CD4-positive, alpha-beta T cell (primary cell): Measurements from ENCODE around the gene OAT. TPM values are rescaled to one million over a fixed set of nuclear protein-coding genes. Genes with fewer than 3 reads are reported as not detected.

Experiments
- ATAC-seq: fragments of 200-7000 bp; cut with Tn5 transposase; one replicate; pipeline ENCODE4 v1.10.0; 2022; ENCODE audit warnings: mild to moderate bottlenecking; ENCODE audit not compliant: poor library complexity
- CTCF ChIA-PET: fragments of 350-600 bp; sonication (Branson Sonifier 250); formaldehyde crosslinking; loops from one replicate; lab custom pipeline; 2021; ENCODE audit warnings: antibody characterized with exemption, inconsistent platforms; lab: Charles Lee
- POLR2A ChIA-PET: fragments of 350-600 bp; sonication (Branson Sonifier 250); formaldehyde crosslinking; loops from one replicate; lab custom pipeline; 2021; ENCODE audit warnings: antibody characterized with exemption, inconsistent platforms; lab: Charles Lee
- DNase-seq, 14 experiments: peaks; one replicate each; pipeline ENCODE4 v3.0.0-alpha.2; 2013 to 2020; ENCODE audit warnings: mixed read lengths in 2 of 14
- H3K27ac ChIP-seq, 2 donors: one replicate each; pipeline versions ENCODE4 v1.5.1 to v1.7.0; 2013; ENCODE audit warnings: low read length in 2 of 2, low read depth in 1 of 2, mild to moderate bottlenecking in 1 of 2
- H3K27me3 ChIP-seq, 2 experiments: 1 replicate in 1 of 2; 2 replicates in 1 of 2; pipeline versions ENCODE4 v1.6.1 to v1.7.0; 2013; ENCODE audit warnings: low read length in 2 of 2, control low read depth in 1 of 2, mild to moderate bottlenecking in 1 of 2, moderate library complexity in 1 of 2; ENCODE audit not compliant: insufficient read depth in 2 of 2, control insufficient read depth in 1 of 2
- H3K36me3 ChIP-seq: one replicate; pipeline ENCODE4 v1.6.1; 2013; ENCODE audit warnings: low read length, control low read depth; ENCODE audit not compliant: insufficient read depth
- H3K4me1 ChIP-seq: one replicate; pipeline ENCODE4 v1.6.1; 2013; ENCODE audit warnings: low read length, control low read depth; ENCODE audit not compliant: insufficient read depth
- H3K4me3 ChIP-seq: one replicate; pipeline ENCODE4 v1.5.1; 2013; ENCODE audit warnings: mild to moderate bottlenecking, low read length, moderate library complexity
- H3K9me3 ChIP-seq, 2 experiments: 1 replicate in 1 of 2; 2 replicates in 1 of 2; pipeline versions ENCODE4 v1.6.1 to v1.7.0; 2013; ENCODE audit warnings: low read length in 2 of 2, mild to moderate bottlenecking in 2 of 2, control low read depth in 1 of 2, moderate library complexity in 1 of 2; ENCODE audit not compliant: control insufficient read depth in 1 of 2, insufficient read depth in 1 of 2
- H3K27ac Mint-ChIP-seq: one replicate; pipeline ENCODE4 v1.8.0; 2020; ENCODE audit warnings: mixed read lengths
- H3K27me3 Mint-ChIP-seq: one replicate; pipeline ENCODE4 v1.8.0; 2021; ENCODE audit warnings: mixed read lengths
- H3K36me3 Mint-ChIP-seq: one replicate; pipeline ENCODE4 v1.8.0; 2021; ENCODE audit warnings: low read depth, mixed read lengths
- H3K4me1 Mint-ChIP-seq: one replicate; pipeline ENCODE4 v1.8.0; 2021; ENCODE audit warnings: low read depth, mixed read lengths
- H3K4me3 Mint-ChIP-seq: one replicate; pipeline ENCODE4 v1.8.0; 2020; ENCODE audit warnings: mild to moderate bottlenecking, mixed read lengths
- H3K9me3 Mint-ChIP-seq: one replicate; pipeline ENCODE4 v1.8.0; 2020; ENCODE audit warnings: mixed read lengths
- intact Hi-C, 2 experiments: fragments of 100-400 bp; cut with DNase I in 1 of 2; cut with micrococcal nuclease in 1 of 2; formaldehyde crosslinking; loops; one replicate each; pipeline versions ENCODE4 v1.15.1 to v1.9.0; 2023 to 2025; cut with DNase I, micrococcal nuclease
- total RNA-seq, 174 experiments: library from RNA in 2 of 174; stranded (reverse) in 2 of 174; gene quantifications; one replicate each; pipeline ENCODE4 v1.2.3 and lab custom pipeline; 2021 to 2026
- TF ChIP-seq, protein P1 (sequence below): fragments of 200-600 bp; IDR thresholded peaks from one replicate; pipeline ENCODE4 v1.8.0; 2022; ENCODE audit warnings: antibody characterized with exemption, mild to moderate bottlenecking

OAT gene
- total RNA-seq, 2 experiments from 2014 or later, result 48.5 to 54.9 TPM

DNA sequence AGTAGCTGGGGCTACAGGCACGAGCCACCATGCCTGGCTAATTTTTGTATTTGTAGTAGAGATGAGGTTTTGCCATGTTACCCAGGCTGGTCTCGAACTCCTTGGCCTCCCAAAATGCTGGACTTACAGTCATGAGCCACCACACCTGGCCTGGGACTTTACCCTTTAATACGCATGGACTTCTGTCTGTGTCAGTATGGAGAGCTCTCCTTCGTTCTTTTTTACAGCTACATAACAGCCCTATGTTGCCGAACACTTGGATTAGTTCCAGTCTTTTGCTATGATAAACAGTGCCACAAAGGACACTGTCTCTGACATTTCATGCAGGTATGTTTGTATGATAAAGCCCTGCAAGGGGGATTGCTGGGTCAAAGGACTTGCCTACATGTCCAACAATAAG lies 10.9 kb upstream of the OAT start:
- POLR2A ChIA-PET, result no interaction called here
- CTCF ChIA-PET, result no interaction called here

DNA sequence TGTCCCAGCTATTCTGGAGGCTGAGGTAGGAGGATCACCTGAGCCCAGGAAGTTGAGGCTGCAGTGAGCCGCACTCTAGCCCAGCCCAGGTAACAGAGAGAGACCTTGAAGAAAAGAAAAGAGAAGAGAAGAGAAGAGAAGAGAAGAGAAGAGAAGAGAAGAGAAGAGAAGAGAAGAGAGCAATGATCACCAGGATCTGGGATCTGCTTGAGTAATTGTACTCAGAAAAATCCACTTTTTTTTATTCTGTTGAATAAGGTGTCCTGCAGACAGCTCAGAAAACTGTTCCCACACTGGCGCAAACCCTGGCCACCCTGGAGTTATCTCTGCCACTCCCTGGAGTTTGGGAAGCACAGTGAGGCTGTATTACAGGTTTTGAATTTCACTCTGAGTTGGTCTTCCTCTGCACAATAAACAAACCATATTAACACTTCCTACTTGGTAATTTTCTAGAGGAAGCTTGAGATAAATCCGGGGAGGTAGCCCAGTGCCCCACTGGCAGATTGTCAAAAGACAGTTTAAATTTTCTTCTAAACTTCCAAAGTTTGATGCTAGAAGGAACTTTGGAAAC lies 9.6 kb upstream of the OAT start:
- no peaks in the 10 kb centered on the region for H3K4me1 Mint-ChIP-seq
- no peaks in the 10 kb centered on the region for H3K9me3 Mint-ChIP-seq
- no peaks in the 10 kb centered on the region for H3K36me3 ChIP-seq
- DNase-seq (no peak), ATAC-seq (no peak)
- no peak overlapping the region for H3K27ac ChIP-seq
- H3K36me3 Mint-ChIP-seq, result no peaks in the 10 kb centered on the region
- H3K27me3 Mint-ChIP-seq, result peaks cover 44% of the 10 kb centered on the region
- CTCF ChIA-PET, result no interaction called here
- POLR2A ChIA-PET, result no interaction called here
- H3K4me3 ChIP-seq, result no peak overlapping the region
- H3K27ac Mint-ChIP-seq, result no peak overlapping the region
- H3K27me3 ChIP-seq, result peaks cover 0 to 2% of the 10 kb centered on the region in 2 experiments
- no peaks in the 10 kb centered on the region for H3K9me3 ChIP-seq
- TF ChIP-seq, protein P1, sequence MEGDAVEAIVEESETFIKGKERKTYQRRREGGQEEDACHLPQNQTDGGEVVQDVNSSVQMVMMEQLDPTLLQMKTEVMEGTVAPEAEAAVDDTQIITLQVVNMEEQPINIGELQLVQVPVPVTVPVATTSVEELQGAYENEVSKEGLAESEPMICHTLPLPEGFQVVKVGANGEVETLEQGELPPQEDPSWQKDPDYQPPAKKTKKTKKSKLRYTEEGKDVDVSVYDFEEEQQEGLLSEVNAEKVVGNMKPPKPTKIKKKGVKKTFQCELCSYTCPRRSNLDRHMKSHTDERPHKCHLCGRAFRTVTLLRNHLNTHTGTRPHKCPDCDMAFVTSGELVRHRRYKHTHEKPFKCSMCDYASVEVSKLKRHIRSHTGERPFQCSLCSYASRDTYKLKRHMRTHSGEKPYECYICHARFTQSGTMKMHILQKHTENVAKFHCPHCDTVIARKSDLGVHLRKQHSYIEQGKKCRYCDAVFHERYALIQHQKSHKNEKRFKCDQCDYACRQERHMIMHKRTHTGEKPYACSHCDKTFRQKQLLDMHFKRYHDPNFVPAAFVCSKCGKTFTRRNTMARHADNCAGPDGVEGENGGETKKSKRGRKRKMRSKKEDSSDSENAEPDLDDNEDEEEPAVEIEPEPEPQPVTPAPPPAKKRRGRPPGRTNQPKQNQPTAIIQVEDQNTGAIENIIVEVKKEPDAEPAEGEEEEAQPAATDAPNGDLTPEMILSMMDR, result no peak
- intact Hi-C loops, result no loop called here
- no peak overlapping the region for H3K4me3 Mint-ChIP-seq
- no peaks in the 10 kb centered on the region for H3K4me1 ChIP-seq

More for the DNA sequence above, 10.9 kb upstream of the OAT start:
- Mint-ChIP-seq H3K4me1 (no peaks in the 10 kb centered on the region), H3K4me3 (no peak overlapping the region), H3K27me3 (peaks cover 37% of the 10 kb centered on the region), H3K36me3 (no peaks in the 10 kb centered on the region), H3K9me3 (no peaks in the 10 kb centered on the region), H3K27ac (no peak overlapping the region)
- no peak for DNase-seq
- peaks cover 0 to 2% of the 10 kb centered on the region in 2 experiments for H3K27me3 ChIP-seq
- H3K4me1 ChIP-seq, result no peaks in the 10 kb centered on the region
- H3K27ac ChIP-seq, result no peak overlapping the region
- no peaks in the 10 kb centered on the region for H3K9me3 ChIP-seq
- no peaks in the 10 kb centered on the region for H3K36me3 ChIP-seq
- ATAC-seq, result no peak
- H3K4me3 ChIP-seq, result no peak overlapping the region
- intact Hi-C loops, result no loop called here
- TF ChIP-seq, protein P1, result no peak

DNA sequence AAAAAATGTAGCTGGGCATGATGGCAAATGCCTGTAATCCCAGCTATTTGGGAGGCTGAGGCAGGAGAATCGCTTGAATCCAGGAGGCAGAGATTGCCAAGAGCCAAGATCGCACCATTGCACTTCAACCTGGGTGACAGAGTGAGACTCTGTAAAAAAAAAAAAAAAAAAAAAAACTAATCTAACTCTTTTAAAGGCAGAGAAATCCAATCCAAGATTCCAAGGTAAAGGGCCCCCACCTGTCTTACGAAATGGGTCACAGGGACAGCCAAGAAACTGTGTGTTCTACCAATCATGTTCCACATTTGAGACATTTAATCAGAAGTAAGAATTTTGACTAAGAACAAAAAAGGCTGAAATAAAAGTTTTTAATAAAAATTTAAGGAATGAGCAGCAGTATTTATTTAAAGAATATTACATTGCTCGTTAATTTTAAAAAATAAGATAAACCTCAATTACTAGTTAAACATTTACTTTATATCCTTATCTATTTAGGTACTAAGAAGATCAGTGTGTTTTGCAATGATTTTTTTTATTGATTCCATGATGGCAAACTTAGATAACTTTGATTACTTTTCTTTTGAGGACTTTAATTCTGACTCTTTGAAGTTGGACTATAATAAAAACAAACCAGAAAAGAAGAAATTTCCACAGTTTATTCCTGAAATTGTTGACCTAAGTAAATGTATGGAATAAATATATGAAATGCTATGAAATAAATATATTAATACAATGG lies 6.7 kb upstream of the OAT start:
- ChIA-PET CTCF (no interaction called here), POLR2A (no interaction called here)
- no peak overlapping the region for H3K4me3 ChIP-seq
- Mint-ChIP-seq H3K4me1 (no peaks in the 10 kb centered on the region), H3K27me3 (peaks cover 40% of the 10 kb centered on the region), H3K9me3 (no peaks in the 10 kb centered on the region), H3K36me3 (no peaks in the 10 kb centered on the region), H3K27ac (no peak overlapping the region), H3K4me3 (no peak overlapping the region)
- no peaks in the 10 kb centered on the region for H3K9me3 ChIP-seq
- no peak overlapping the region for H3K27ac ChIP-seq
- peaks cover 0 to 5% of the 10 kb centered on the region in 2 experiments for H3K27me3 ChIP-seq
- TF ChIP-seq, protein P1, result no peak
- no peaks in the 10 kb centered on the region for H3K4me1 ChIP-seq
- DNase-seq (no peak), ATAC-seq (no peak)
- no peaks in the 10 kb centered on the region for H3K36me3 ChIP-seq
- intact Hi-C loops, result no loop called here
